IPS-NIHi7 (cell line): ENCODE measurements around the gene EML2.
"Not testable (repeated sequence)": the region's sequence is repeated elsewhere in the genome, so short reads cannot be mapped to it uniquely, and the experiment has no call there.

Source experiments
- DNase-seq: peaks from one replicate; pipeline ENCODE4 v3.0.0; 2012; ENCODE audit warnings: mixed read lengths; ENCODE audit errors: extremely low spot score

Gene EML2

DNA sequence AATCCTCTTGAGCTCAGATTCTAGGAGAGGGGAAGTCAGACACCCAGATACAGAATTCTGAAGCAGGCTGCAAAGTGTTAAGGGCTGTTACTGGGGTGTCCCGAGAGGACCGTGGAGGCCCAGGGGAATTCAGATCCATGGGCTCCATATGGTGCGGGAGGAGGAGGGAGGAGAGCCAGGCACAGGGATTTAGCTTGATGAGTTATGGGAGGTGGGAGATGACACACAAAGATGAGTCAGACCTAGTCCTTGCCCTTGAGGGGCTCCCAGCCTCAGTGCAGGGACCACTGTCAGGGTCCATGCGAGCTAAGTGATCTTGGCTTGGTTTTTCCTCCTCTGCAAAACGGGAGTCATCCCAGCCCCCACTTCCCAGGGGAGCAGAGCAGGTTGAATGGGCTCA, 14.4 kb upstream of the EML2 start:
- DNase-seq: no peak

- DNase-seq: no peak
Measured at GRCh38 chr19:45650722-45651121, 11.5 kb upstream of the EML2 start.

- DNase-seq: no peak
Measured at GRCh38 chr19:45646345-45646698, 7.1 kb upstream of the EML2 start.

- DNase-seq: peak; percentile 93
Measured at GRCh38 chr19:45645631-45646344, 6.6 kb upstream of the EML2 start.

DNA sequence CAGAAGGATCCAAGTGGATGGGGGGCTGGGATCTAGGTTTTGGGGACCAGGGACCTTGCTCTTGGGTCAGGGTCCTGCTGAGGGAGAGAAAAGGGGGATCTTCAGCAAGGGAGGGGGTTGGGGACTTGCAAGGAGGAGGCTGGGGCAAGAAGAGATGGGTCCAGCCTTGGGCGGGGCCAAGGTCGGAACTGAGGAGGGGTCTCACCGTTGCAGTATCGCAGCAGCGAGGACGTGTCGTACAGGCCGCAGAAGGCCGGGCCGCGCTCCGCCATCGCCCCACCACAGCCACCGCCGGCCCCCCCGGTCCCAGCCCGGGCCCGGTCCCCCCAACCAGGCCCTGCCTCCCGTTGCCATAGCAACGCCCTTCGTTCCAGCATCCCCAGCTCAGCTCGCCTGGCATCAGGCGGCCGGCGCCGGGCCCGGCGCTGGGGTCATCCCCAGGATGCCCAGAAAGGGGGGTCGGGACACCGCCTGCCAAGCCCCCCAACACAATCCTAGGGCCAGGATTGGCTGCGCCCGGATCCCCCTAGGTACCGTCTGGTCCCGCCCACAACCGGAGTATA, 6.0 kb upstream of the EML2 start:
- no peak for DNase-seq

- DNase-seq: no peak
Measured at GRCh38 chr19:45643927-45644771, 5.0 kb upstream of the EML2 start.

DNA sequence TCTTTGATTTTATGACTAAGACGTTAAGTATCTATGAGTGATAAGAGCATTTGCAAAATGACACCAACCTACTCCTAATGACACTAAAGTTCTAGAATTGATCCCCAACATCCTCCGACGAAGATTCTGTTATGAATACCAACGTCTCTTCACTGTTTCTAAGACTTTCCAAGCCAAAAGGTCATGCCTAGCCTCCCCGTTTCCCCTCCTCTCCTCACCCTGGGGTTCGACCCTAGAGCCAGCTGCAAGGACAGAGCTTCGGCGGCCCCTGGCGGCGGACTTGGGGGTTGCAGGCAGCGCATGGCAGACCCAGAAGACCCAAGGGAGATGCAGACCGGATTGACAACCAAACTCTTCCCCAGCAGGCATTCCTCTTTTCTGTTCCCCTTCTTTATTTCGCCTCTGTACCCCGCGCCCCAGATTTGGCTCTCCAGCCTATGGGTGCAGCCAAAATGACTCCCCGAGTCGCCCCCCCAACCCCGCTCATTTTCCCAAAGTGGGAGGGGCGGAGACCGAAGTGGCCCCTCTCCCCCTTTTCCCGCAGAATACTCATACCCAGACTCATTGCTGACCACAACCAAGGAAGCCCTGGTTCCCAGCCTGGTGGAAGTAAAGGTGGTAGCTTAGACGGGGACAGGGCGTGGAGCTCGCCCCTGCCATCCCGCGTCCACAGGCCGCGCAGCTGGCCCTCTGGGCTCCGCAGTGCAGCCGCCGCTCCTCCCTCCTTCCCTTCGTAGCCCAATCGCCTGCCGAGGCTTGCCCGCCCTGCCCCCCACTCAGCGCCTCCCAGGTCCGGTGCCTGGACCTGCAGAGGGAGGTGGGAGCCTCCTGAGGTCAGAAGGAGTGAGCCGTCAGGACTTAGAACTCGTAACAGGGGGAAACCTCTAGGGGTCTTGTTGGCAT, 4.1 kb upstream of the EML2 start:
- peak; percentile 82 for DNase-seq

GRCh38 chr19:45641274-45642105, 2.3 kb upstream of the EML2 start:
- DNase-seq: peak; percentile 86

GRCh38 chr19:45640849-45641273, 1.7 kb upstream of the EML2 start:
- DNase-seq: peak; percentile 56

DNA sequence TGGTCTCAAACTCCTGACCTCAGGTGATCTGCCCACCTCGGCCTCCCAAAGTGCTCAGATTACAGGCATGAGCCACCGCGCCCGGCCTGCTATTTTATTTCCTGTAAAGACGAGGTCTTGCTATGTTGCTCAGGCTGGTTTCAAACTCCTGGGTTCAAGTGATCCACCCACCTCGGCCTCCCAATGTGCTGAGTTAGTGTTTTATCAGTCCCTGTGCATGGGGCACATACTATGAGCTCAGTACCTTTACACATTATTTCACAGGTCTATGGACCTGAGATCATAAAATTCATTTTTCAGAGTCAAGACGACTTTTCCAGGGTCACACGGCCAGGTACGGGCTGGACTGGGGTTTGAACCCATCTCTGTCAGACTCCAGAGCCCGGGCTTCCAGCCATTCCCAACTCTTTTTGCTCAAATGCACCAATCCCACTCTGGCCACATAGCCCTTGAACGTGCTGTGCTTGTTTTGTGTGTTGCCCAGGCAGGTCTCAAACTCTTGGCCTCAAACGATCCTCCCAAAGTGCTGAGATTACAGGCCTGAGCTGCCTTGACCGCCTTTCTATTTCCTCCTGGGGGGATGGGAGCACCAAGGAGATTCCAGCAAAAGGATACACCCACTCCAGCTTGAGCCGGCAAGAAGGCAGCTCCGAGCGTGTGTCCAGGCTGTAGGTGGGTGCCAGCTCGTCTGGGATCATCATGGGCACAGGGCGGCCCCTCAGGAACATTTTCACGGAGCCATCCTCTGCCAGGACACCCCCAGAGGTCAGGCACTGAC, 1.1 kb downstream of the EML2 start:
- DNase-seq: no peak

DNA sequence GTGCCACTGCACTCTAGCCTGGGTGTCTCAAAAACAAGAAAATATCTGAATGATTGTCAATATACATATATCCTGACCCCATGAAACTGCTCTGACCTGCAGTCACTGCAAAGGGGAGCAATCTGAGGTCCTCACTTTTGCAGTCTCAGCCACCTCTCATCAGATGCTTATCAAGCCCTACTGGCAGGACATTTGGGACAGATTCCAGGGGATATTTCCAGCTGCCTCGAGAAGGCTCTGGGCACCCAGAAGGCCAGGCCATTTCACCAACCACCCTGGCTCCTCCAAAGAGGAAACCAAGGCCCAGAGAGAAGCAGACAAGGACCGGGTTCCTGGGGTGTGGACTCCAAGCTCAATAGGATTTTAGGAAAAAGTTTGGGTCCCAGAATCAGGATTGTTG, 2.3 kb downstream of the EML2 start:
- no peak for DNase-seq

DNA sequence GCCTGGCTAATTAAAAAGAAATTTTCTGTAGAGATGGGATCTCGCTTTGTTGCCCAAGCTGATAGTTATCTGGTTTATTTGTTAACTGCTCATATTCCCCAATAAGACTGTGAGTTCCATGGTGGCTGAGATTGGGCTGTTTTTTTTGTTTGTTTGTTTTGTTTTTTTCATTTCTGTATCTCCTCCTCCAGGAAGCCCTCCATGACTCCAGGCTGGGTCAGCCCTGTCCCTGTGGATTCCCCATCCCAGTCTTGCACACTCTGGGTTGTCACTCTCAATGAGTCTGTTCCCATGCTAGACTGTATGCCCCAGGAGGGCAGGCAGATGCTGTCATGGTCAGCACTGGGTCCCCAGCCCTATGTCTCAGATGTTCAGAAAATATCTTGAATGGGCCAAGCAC, 2.9 kb downstream of the EML2 start:
- DNase-seq: no peak

DNA sequence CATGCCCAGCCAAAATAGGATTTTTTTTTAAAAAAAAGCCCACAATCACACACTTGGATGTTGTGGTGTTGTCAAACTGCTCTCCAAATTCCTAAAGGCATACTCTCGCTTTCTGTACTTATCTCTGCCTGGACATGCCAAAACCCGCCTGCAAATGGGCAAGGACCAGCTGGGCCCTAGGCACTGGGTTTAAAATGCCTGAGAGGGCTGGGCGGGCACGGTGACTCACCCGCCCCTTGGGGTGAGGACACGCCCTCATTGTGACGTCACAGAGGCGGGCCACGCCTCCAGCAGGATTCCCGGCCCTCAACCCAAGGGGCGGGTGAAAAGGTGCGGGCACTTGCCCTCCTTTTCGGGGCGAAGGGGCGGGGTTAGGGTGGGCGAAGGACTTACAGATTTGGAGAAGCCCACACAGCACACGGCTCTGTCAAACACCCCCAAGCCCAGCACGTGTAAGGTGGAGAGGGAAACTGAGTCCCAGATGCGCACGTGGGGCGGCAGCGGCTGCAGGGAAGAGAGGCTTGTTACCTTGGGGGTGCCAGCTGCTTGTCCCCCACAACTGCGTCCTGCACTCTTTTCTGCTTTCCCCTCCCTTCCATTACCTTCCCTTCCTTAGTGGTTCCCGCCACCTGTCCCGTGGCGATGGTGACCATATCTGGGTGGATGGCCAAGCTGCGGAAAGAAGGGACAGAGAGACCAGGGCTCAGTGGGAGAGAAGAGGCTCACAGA, 6.6 kb downstream of the EML2 start:
- DNase-seq: peak; percentile 96

GRCh38 chr19:45630463-45630862, 8.7 kb downstream of the EML2 start:
- DNase-seq: no peak

DNA sequence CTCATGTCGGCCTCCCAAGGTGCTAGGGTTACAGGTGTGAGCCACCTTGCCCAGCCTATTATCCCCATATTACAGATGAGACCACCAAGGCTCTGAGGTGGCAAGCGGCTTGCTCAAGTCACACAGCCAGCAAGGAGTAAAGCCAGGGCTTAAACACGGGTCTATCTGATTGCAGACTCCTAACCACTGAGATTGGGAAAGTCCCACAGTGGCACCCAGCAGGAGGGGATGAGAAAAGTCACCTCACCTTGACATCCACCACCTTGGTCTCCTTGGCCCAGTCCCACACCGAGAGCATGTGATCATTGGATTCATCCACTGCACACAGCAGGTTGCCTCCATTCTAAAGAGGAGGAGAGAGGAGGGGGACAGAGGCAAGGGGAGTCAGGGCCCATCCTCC, 9.5 kb downstream of the EML2 start:
- no peak for DNase-seq

DNA sequence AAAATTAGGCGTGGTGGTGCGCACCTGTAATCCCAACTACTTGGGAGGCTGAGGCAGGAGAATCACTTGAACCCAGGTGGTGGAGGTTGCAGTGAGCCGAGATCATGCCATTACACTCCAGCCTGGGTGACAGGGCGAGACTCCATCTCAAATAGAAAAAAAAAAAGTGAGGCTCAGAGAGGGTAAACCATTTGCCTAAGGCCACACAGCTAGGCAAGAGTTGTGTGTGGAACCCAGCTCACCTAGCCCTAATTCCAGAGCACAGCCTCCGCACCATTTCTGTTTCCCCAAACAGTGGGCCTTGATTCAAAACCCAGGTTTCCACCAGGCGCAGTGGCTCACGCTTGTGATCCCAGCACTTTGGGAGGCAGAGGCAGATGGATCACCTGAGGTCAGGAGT, 11.0 kb downstream of the EML2 start:
- not testable (repeated sequence) for DNase-seq

- DNase-seq: no peak
Measured at GRCh38 chr19:45623984-45624383, 15.2 kb downstream of the EML2 start.

DNA sequence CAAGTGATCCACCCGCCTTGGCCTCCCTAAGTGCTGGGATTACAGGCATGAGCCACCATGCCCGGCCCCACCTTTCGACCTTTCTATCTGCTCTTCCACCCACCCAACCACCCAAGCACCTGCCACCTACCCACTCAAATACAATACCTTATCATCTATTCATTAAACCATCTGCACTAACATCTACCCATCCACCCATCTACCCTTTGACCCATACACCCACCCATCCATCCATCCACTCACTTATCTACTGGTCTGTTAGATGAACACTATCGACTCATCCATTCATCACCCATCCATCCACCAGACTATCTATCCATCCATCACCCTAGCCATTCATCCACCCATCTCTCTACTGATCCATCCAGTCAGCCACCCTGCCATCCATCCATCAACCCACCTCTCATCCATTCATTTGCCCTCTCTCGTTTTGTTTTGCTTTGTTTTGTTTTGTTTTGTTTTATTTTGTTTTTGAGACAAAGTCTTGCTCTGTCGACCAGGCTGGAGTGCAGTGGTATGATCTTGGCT, 17.2 kb downstream of the EML2 start:
- DNase-seq: no peak

- no peak for DNase-seq
Measured at GRCh38 chr19:45621389-45621788, 17.8 kb downstream of the EML2 start.
